K562 (cell line): ENCODE measurements around the gene CPSF4. TPM values are rescaled to one million over a fixed set of nuclear protein-coding genes. Genes with fewer than 3 reads are reported as not detected.

Experiments
- ARID3A ChIP-seq: IDR thresholded peaks from 2 replicates; pipeline ENCODE4 v1.6.1; 2012; ENCODE audit warnings: low read depth, low read length, improper control_type of control experiment, borderline replicate concordance
- C11orf30 ChIP-seq: fragments of 450-650 bp; IDR thresholded peaks from 2 replicates; pipeline ENCODE4 v1.6.1; 2016; ENCODE audit warnings: low read depth, mild to moderate bottlenecking
- CHD7 ChIP-seq: fragments of 200-600 bp; sonication (generic); IDR thresholded peaks from one replicate; pipeline ENCODE4 v1.6.1; 2012; ENCODE audit warnings: mild to moderate bottlenecking, low read depth, low read length, inconsistent platforms
- GTF2E2 ChIP-seq: fragments of 200-800 bp; sonication (Bioruptor generic); IDR thresholded peaks from 2 replicates; pipeline ENCODE4 v1.6.1; 2016; ENCODE audit warnings: missing genetic modification characterization, missing compliant biosample characterization
- MAFK ChIP-seq: IDR thresholded peaks from 2 replicates; pipeline ENCODE4 v1.6.1; 2011; ENCODE audit warnings: low read length, improper control_type of control experiment
- MBD2 ChIP-seq: sonication (generic); IDR thresholded peaks from 2 replicates; pipeline ENCODE4 v1.6.1; 2016; ENCODE audit warnings: low read depth, borderline replicate concordance
- MXI1 ChIP-seq: IDR thresholded peaks from 2 replicates; pipeline ENCODE4 v1.6.1; 2011; ENCODE audit warnings: low read depth, mild to moderate bottlenecking, improper control_type of control experiment, low read length
- NFE2L1 ChIP-seq: fragments of 450-650 bp; IDR thresholded peaks from 2 replicates; pipeline ENCODE4 v1.6.1; 2016; ENCODE audit warnings: missing genetic modification characterization, low read depth, mild to moderate bottlenecking, missing compliant biosample characterization, moderate library complexity, borderline replicate concordance
- SAP30 ChIP-seq: fragments of 200-600 bp; sonication (generic); IDR thresholded peaks from 2 replicates; pipeline ENCODE4 v1.6.1; 2012; ENCODE audit warnings: borderline replicate concordance, low read depth, mild to moderate bottlenecking, moderate library complexity, low read length, control low read depth, inconsistent platforms; ENCODE audit not compliant: insufficient read depth, poor library complexity, severe bottlenecking
- XRCC5 ChIP-seq: fragments of 200-400 bp; formaldehyde crosslinking; IDR thresholded peaks from 2 replicates; pipeline ENCODE4 v1.6.1; 2017; ENCODE audit warnings: low read depth, mild to moderate bottlenecking, low read length
- ZNF263 ChIP-seq: sonication (generic); formaldehyde crosslinking; IDR thresholded peaks from 2 replicates; pipeline ENCODE4 v1.8.0; 2022; ENCODE audit warnings: mild to moderate bottlenecking, missing genetic modification reagents, borderline replicate concordance
- polyA plus RNA-seq, 8 experiments: library from polyadenylated mRNA; depleted of rRNA in 4 of 8; stranded (reverse) in 5 of 8; unstranded in 3 of 8; fragments of >200 nt; fragmentation: Nextera tagmentation in 2 of 8; fragmentation: Illumina TruSeq in 1 of 8; extraction: Ambion mirVana in 2 of 8; extraction: Trizol in 1 of 8; gene quantifications; 2 replicates each; pipeline versions ENCODE4 v1.2.1 to v1.2.3, GENCODE V29; 2011 to 2014; ENCODE audit warnings: inconsistent platforms in 1 of 8, missing spikeins in 1 of 8
- total RNA-seq, 7 experiments: library from RNA; depleted of rRNA in 6 of 7; stranded (reverse); fragments of >200 nt in 6 of 7; fragmentation: Illumina TruSeq in 2 of 7; extraction: Trizol in 2 of 7; gene quantifications; 2 replicates each; pipeline versions ENCODE4 v1.2.1 to v1.2.3, GENCODE V29; 2011 to 2021; ENCODE audit warnings: low replicate concordance in 1 of 7

The CPSF4 gene
- total and polyA plus RNA-seq, 9 of the 15 experiments (the other 6 are each of a cell fraction or from before 2014, with no cell fraction given): 16.9 to 118 (median 71.7) TPM

- TF ChIP-seq SAP30 (peak; percentile 61), ZNF263 (CRISPR knock-in tag) (peak; percentile 69; the same call in 1 of the 2 replicates), XRCC5 (peak; percentile 100), MAFK (no peak), GTF2E2 (tag) (no peak; the same call in 1 of the 2 replicates), NFE2L1 (tag) (no peak), C11orf30 (peak; percentile 83), MBD2 (no peak), MXI1 (no peak), ARID3A (0 out of 2 replicates have a peak, but pooled peaks have one; percentile 18), CHD7 (no peak)
Measured at GRCh38 chr7:99438573-99439480, at the start of gene CPSF4, which contains the start of gene PTCD1 (continued).
